GM12878 (cell line): ENCODE measurements around the gene CYP2A7. TPM values are rescaled to one million over a fixed set of nuclear protein-coding genes. Genes with fewer than 3 reads are reported as not detected.
"Not testable (repeated sequence)": the region's sequence is repeated elsewhere in the genome, so short reads cannot be mapped to it uniquely, and the experiment has no call there.

ENCODE experiments used
- ATAC-seq: fragments of 200-7000 bp; cut with Tn5 transposase; 3 replicates; pipeline ENCODE4 v1.9.1; 2020; ENCODE audit warnings: mild to moderate bottlenecking, moderate library complexity
- BruUV-seq: library from RNA; stranded (reverse); fragments of 400-500 nt; replicated peaks from 2 replicates; lab custom pipeline; 2021; lab: Mats Ljungman, UMichigan
- CTCF ChIA-PET: fragments of 300-600 bp; sonication (Branson Sonifier 250); formaldehyde crosslinking; extraction: SDS; loops from one replicate; lab custom pipeline; 2021; ENCODE audit warnings: inconsistent platforms; lab: Yijun Ruan, JAX
- POLR2A ChIA-PET: fragments of 350-600 bp; formaldehyde crosslinking; extraction: SDS; loops from one replicate; lab custom pipeline; 2021; ENCODE audit warnings: inconsistent platforms; lab: Charles Lee
- RAD21 ChIA-PET: fragments of 300-600 bp; sonication (Branson Sonifier 250); formaldehyde crosslinking; loops from one replicate; lab custom pipeline; 2023; ENCODE audit warnings: antibody characterized with exemption; ENCODE audit not compliant: unreplicated experiment; lab: Charles Lee
- SMC1A ChIA-PET: fragments of 300-600 bp; sonication (Branson Sonifier 250); formaldehyde crosslinking; loops from one replicate; lab custom pipeline; 2023; ENCODE audit not compliant: unreplicated experiment, uncharacterized antibody; lab: Charles Lee
- DNase-seq: peaks from one replicate; pipeline ENCODE4 v3.0.0-alpha.2; 2011; ENCODE audit warnings: low read depth, low spot score
- FAIRE-seq: peaks from 3 replicates; lab custom pipeline; 2011; peaks lifted over from hg19 to GRCh38; lab: Jason Lieb, UNC
- H2AFZ ChIP-seq: 2 replicates; pipeline ENCODE4 v1.6.0; 2011; ENCODE audit warnings: low read depth, low read length, control low read depth; ENCODE audit not compliant: control insufficient read depth
- H3K27ac ChIP-seq: 2 replicates; pipeline ENCODE4 v1.5.1; 2011; ENCODE audit warnings: control low read depth; ENCODE audit not compliant: control insufficient read depth, insufficient read depth
- H3K27me3 ChIP-seq, 2 experiments: replicated peaks in 1 of 2; 2 replicates each; pipeline versions ENCODE4 v1.6.0 to v1.6.1; 2011; ENCODE audit warnings: low read length in 1 of 2; ENCODE audit not compliant: control insufficient read depth in 2 of 2, insufficient read depth in 2 of 2
- H3K36me3 ChIP-seq, 2 experiments: 2 replicates each; pipeline ENCODE4 v1.5.1; 2011; ENCODE audit warnings: low read length in 1 of 2; ENCODE audit not compliant: control insufficient read depth in 2 of 2, insufficient read depth in 2 of 2
- H3K4me1 ChIP-seq: 2 replicates; pipeline ENCODE4 v1.6.1; 2011; ENCODE audit warnings: mild to moderate bottlenecking, low read length, moderate library complexity, mixed read lengths; ENCODE audit not compliant: control insufficient read depth, insufficient read depth
- H3K4me2 ChIP-seq: 2 replicates; pipeline ENCODE4 v1.6.0; 2011; ENCODE audit warnings: control low read depth; ENCODE audit not compliant: control insufficient read depth, insufficient read depth
- H3K4me3 ChIP-seq: fragments of 200-600 bp; sonication (generic); 2 replicates; pipeline ENCODE4 v1.5.1; 2016
- H3K79me2 ChIP-seq: 2 replicates; pipeline ENCODE4 v1.6.0; 2011; ENCODE audit warnings: low read length; ENCODE audit not compliant: control insufficient read depth, insufficient read depth
- H3K9ac ChIP-seq: 2 replicates; pipeline ENCODE4 v1.8.0; 2011; ENCODE audit warnings: low read length, control low read depth, mixed read lengths; ENCODE audit not compliant: control insufficient read depth, insufficient read depth
- H3K9me3 ChIP-seq: replicated peaks from 3 replicates; pipeline ENCODE4 v1.5.1; 2011; ENCODE audit warnings: mild to moderate bottlenecking, low read length; ENCODE audit not compliant: control insufficient read depth, insufficient read depth
- H4K20me1 ChIP-seq: 2 replicates; pipeline ENCODE4 v1.6.0; 2011; ENCODE audit not compliant: control insufficient read depth, insufficient read depth
- DPF2 ChIP-seq: fragments of 450-650 bp; IDR thresholded peaks from 2 replicates; pipeline ENCODE4 v1.6.1; 2017; ENCODE audit warnings: mild to moderate bottlenecking
- LARP7 ChIP-seq: fragments of 450-650 bp; IDR thresholded peaks from 2 replicates; pipeline ENCODE4 v1.6.1; 2017; ENCODE audit warnings: mild to moderate bottlenecking
- MEF2B ChIP-seq: fragments of 450-650 bp; IDR thresholded peaks from 2 replicates; pipeline ENCODE4 v1.6.1; 2018; ENCODE audit warnings: mild to moderate bottlenecking, moderate library complexity; ENCODE audit not compliant: partially characterized antibody, poor library complexity, severe bottlenecking
- MTA3 ChIP-seq: IDR thresholded peaks from 2 replicates; pipeline ENCODE4 v1.6.1; 2012; ENCODE audit warnings: low read length, inconsistent platforms, borderline replicate concordance
- MYC ChIP-seq: IDR thresholded peaks from 2 replicates; pipeline ENCODE4 v1.6.1; 2011; ENCODE audit warnings: mild to moderate bottlenecking, low read length, moderate library complexity, inconsistent platforms; ENCODE audit not compliant: insufficient read depth, insufficient replicate concordance, insufficient read length, severe bottlenecking
- NFIC ChIP-seq: IDR thresholded peaks from 2 replicates; pipeline ENCODE4 v1.6.1; 2012; ENCODE audit warnings: low read depth, mild to moderate bottlenecking, inconsistent platforms, low read length, moderate library complexity
- PML ChIP-seq: IDR thresholded peaks from 2 replicates; pipeline ENCODE4 v1.6.1; 2012; ENCODE audit warnings: low read length, inconsistent platforms
- WGBS: methylation state at CpG from one replicate; pipeline ENCODE4 v1.1.6; 2016; ENCODE audit warnings: low lambda C conversion rate; ENCODE audit not compliant: insufficient replicate concordance, insufficient coverage; ENCODE audit errors: missing lambda C conversion rate; 5-methylcytosine and 5-hydroxymethylcytosine counted together
- in situ Hi-C: fragments of 300-500 bp; cut with MboI; formaldehyde crosslinking; loops from 9 replicates; pipeline ENCODE4 v1.14.3; 2018; ENCODE audit warnings: mixed read lengths
- intact Hi-C: fragments of 100-400 bp; cut with micrococcal nuclease; formaldehyde crosslinking; loops from one replicate; pipeline ENCODE4 v1.14.2; 2022; ENCODE audit not compliant: unreplicated experiment
- polyA plus RNA-seq, 11 experiments: library from polyadenylated mRNA; depleted of rRNA in 4 of 11; unstranded in 6 of 11; stranded (reverse) in 5 of 11; fragments of >200 nt; fragmentation: Nextera tagmentation in 4 of 11; fragmentation: Illumina TruSeq in 1 of 11; extraction: Ambion mirVana in 4 of 11; extraction: Trizol in 1 of 11; gene quantifications; 1 replicate in 1 of 11; 2 replicates in 10 of 11; pipeline versions ENCODE4 v1.2.1 to v1.2.3, GENCODE V29; 2011 to 2016; ENCODE audit warnings: inconsistent platforms in 2 of 11, missing spikeins in 2 of 11, low read depth in 1 of 11
- total RNA-seq, 4 experiments: library from RNA; depleted of rRNA in 3 of 4; stranded (reverse); fragments of >200 nt in 3 of 4; fragmentation: Illumina TruSeq in 1 of 4; extraction: Trizol in 1 of 4; gene quantifications; 2 replicates each; pipeline versions ENCODE4 v1.2.1 to v1.2.3, GENCODE V29; 2013 to 2021
- TF ChIP-seq, protein P1 (sequence below): fragments of 450-650 bp; IDR thresholded peaks from 2 replicates; pipeline ENCODE4 v1.6.1; 2017; ENCODE audit warnings: mild to moderate bottlenecking
- TF ChIP-seq, protein P2 (sequence below): fragments of 450-650 bp; IDR thresholded peaks from 2 replicates; pipeline ENCODE4 v1.6.1; 2016; ENCODE audit warnings: mild to moderate bottlenecking
- TF ChIP-seq, protein P3 (sequence below): fragments of 450-650 bp; IDR thresholded peaks from 2 replicates; pipeline ENCODE4 v1.6.1; 2017; ENCODE audit warnings: borderline replicate concordance

The CYP2A7 gene
- total and polyA plus RNA-seq, 10 of the 15 experiments (the other 5 are each of a cell fraction or from before 2014, with no cell fraction given): not detected

DNA sequence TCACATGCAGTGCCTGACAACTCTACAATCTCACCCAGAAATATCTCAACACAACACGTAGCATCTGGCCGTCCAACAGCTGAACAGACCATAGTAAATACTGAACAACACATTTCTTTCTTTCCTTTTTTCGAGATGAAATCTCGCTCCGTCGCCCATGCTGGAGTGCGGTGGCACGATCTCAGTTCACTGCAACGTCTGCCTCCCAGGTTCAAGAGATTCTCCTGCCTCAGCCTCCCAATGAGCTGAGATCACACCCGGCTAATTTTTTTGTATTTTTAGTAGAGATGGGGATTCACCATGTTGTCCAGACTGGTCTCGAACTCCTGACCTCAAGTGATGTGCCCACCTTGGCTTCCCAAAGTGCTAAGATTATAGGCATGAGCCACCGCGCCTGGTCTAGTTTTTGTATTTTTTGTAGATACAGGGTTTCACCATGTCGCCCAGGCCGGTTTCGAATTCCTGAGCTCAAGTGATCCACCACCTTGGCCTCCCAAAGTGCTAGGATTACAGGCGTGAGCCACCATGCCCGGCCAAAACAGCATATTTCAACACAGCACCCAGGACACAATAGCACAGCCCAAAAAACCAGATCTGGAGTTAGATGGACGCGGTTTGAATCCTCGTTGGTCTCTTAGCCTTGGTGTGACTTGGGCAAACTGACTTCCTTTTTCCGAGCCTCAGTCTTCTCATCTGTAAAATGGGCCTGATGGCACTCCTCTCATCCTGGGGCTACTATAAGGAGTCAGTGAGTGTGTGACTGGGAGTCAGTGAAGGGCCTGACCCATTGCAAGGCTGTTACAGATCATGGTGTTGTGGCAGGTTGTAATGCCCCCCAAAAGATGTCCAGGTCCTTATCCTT, 54.4 kb downstream of the CYP2A7 start:
- Histone ChIP-seq H3K4me2 (no peak overlapping the region), H3K9me3 (no peaks in the 10 kb centered on the region), H3K9ac (no peak overlapping the region), H3K27ac (no peak overlapping the region), H3K79me2 (no peaks in the 10 kb centered on the region), H3K4me3 (no peak overlapping the region), H3K36me3 (no peaks in the 10 kb centered on the region), H2AFZ (no peak overlapping the region), H4K20me1 (no peaks in the 10 kb centered on the region), H3K27me3 (no peaks in the 10 kb centered on the region), H3K4me1 (peaks cover 4% of the 10 kb centered on the region)
- ATAC-seq: no peak
- POLR2A ChIA-PET: interaction anchor here (0.6 kb wide), 1 partner anchor 130 kb away, joined by 3 read pairs; no protein-coding TSS in a partner anchor
- no peak for TF ChIP-seq NFIC
- TF ChIP-seq LARP7: no peak
- TF ChIP-seq, protein P1, sequence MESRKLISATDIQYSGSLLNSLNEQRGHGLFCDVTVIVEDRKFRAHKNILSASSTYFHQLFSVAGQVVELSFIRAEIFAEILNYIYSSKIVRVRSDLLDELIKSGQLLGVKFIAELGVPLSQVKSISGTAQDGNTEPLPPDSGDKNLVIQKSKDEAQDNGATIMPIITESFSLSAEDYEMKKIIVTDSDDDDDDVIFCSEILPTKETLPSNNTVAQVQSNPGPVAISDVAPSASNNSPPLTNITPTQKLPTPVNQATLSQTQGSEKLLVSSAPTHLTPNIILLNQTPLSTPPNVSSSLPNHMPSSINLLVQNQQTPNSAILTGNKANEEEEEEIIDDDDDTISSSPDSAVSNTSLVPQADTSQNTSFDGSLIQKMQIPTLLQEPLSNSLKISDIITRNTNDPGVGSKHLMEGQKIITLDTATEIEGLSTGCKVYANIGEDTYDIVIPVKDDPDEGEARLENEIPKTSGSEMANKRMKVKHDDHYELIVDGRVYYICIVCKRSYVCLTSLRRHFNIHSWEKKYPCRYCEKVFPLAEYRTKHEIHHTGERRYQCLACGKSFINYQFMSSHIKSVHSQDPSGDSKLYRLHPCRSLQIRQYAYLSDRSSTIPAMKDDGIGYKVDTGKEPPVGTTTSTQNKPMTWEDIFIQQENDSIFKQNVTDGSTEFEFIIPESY: no peak
- no peak for TF ChIP-seq MEF2B
- TF ChIP-seq, protein P2, sequence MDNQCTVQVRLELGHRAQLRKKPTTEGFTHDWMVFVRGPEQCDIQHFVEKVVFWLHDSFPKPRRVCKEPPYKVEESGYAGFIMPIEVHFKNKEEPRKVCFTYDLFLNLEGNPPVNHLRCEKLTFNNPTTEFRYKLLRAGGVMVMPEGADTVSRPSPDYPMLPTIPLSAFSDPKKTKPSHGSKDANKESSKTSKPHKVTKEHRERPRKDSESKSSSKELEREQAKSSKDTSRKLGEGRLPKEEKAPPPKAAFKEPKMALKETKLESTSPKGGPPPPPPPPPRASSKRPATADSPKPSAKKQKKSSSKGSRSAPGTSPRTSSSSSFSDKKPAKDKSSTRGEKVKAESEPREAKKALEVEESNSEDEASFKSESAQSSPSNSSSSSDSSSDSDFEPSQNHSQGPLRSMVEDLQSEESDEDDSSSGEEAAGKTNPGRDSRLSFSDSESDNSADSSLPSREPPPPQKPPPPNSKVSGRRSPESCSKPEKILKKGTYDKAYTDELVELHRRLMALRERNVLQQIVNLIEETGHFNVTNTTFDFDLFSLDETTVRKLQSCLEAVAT: no peak
- TF ChIP-seq DPF2: no peak
- TF ChIP-seq, protein P3, sequence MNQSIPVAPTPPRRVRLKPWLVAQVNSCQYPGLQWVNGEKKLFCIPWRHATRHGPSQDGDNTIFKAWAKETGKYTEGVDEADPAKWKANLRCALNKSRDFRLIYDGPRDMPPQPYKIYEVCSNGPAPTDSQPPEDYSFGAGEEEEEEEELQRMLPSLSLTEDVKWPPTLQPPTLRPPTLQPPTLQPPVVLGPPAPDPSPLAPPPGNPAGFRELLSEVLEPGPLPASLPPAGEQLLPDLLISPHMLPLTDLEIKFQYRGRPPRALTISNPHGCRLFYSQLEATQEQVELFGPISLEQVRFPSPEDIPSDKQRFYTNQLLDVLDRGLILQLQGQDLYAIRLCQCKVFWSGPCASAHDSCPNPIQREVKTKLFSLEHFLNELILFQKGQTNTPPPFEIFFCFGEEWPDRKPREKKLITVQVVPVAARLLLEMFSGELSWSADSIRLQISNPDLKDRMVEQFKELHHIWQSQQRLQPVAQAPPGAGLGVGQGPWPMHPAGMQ: no peak
- TF ChIP-seq MTA3: no peak
- no peak for TF ChIP-seq PML
- TF ChIP-seq MYC: no peak
- CTCF ChIA-PET: interaction anchor here (1.0 kb wide), 1 partner anchor 165 kb away, joined by 3 read pairs; no protein-coding TSS in a partner anchor
- no TSS peak for BruUV-seq
- DNase-seq: no peak
- 82% methylated on average over 22 of the region's 22 CpGs for WGBS
- no peak for FAIRE-seq
- SMC1A ChIA-PET: no interaction called here
- intact Hi-C loops (no loop called here), in situ Hi-C loops (no loop called here)
- RAD21 ChIA-PET: no interaction called here

DNA sequence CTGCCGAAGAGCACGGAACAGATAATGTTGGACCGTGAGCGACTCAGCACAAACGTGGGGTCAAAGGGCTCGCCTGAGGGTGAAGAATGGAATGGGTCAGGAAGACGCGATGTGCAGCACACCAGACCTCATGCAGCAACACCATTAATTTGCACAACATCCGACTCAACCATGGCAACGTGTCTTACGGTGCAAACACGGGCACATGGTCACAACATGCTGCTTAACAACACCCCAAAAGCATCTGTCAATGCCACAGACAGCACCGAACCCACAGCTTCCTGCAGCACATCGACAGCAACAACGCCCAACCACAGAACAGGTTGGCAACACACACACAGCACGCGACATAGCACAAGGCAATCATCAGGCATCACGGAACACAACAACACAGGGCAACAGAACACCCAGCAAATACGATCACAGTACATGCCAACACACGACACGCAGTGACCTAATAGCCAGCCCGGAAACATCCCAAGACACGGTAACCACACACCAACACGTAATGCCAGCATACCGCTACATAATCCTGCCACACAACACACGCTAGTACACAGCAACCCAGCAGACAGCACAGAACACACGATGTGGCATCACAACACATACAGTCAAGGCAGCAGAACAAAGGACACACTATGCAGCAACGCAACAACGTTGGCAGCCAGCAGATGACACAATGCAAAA, 55.2 kb downstream of the CYP2A7 start:
- H3K79me2 ChIP-seq, DNase-seq, H3K27ac ChIP-seq, H3K36me3 ChIP-seq, FAIRE-seq, H3K9ac ChIP-seq, H2AFZ ChIP-seq, H3K4me1 ChIP-seq, in situ Hi-C loops, RAD21 ChIA-PET, H3K4me2 ChIP-seq, H3K4me3 ChIP-seq, H3K27me3 ChIP-seq, H3K9me3 ChIP-seq, H4K20me1 ChIP-seq, BruUV-seq, ATAC-seq, SMC1A ChIA-PET, intact Hi-C loops: not testable (repeated sequence)
- ChIA-PET CTCF (interaction anchor here (1.0 kb wide), 1 partner anchor 164 kb away, joined by 3 read pairs; no protein-coding TSS in a partner anchor), POLR2A (interaction anchor here (0.6 kb wide), 1 partner anchor 129 kb away, joined by 3 read pairs; no protein-coding TSS in a partner anchor)
- WGBS: 77% methylated on average over 29 of the region's 29 CpGs
